Right renal cortex interstitium (tissue), 3 donors: ENCODE measurements around the gene VEPH1. TPM values are rescaled to one million over a fixed set of nuclear protein-coding genes. Genes with fewer than 3 reads are reported as not detected.

Experiments used
- DNase-seq, 3 donors: peaks; one replicate each; pipeline ENCODE4 v3.0.0-alpha.2; 2013; ENCODE audit warnings: low read depth in 3 of 3, low spot score in 2 of 3
- polyA plus RNA-seq, 3 donors: library from polyadenylated mRNA; unstranded; fragments of 120-200 nt; gene quantifications; one replicate each; pipeline ENCODE4 v1.2.1, GENCODE V29; 2013; ENCODE audit not compliant: insufficient read length in 3 of 3

VEPH1 gene
- polyA plus RNA-seq, 3 donors, result 58.5 to 62.6 (median 61.0) TPM

DNA sequence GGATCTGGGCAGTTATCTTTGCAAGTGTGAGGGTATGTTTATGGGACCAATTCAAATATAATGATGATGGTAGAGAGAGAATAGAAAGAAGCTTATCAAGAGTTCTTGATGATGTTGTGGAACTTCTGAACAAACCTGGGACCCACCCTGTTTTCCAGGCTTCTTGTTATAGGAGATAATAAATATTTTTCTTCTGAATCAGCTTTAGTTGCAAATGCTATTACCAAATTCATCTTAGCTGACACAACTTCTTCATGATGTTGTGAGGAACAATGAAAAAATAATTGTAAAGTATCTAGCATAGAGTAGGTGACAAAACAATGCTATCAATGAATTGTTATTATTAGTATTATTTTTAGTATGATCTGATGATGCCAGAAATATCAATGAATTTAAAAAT lies 110.1 kb downstream of the VEPH1 start:
- DNase-seq, result no peak

DNA sequence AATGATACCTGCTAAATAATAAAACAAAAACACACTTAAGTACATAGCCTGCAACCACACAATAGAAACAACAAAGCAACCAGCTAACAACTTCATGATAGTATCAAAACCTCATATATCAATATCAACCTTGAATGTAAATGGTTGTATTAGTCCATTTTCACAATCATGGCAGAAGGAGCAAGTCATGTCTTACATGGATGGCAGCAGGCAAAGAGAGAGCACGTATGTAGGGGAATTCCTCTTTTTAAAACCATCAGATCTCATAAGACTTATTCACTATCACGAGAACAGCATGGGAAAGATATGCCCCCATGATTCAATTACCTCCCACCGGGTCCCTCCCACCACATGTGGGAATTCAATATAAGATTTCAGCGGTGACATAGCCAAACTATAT lies 111.1 kb downstream of the VEPH1 start:
- no peak for DNase-seq

DNA sequence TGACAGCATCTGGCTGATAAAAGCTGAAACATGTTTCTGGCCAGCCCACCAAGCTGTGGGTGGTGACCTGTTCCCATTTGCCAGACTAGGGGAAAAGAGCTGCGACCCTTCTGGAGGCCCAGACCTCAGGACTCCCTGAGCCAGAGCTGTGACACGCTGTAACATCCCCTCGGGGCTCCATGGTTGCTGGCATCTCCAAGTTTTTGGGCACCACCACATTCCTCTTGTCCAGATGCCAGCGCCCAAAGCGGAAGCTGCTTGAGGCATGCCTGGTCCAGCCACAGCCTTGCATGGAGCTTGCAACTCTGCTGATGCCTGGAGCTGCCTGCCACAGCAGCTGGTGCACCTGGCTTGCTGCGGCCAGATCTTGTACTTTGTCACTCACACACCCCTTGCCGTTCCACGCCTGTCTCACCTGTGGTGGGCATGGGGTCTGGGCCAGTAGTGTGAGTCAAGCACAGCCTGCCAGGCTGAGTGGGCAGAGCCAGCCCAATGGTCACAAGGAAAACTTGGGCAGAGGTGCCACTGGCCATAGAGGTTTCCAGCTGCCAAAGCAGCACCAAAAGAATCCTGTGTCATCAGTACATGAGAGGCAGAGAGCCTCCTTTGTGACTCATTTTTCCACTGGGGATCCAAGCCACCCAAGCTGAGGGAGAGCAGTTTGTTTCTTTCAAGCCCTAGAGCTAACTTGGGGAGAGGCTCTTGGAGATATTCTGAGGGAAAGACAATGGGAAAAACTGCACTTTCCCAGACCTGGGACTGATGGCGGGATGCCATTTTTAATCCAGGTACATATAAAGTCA lies 112.3 kb downstream of the VEPH1 start:
- no peak for DNase-seq

DNA sequence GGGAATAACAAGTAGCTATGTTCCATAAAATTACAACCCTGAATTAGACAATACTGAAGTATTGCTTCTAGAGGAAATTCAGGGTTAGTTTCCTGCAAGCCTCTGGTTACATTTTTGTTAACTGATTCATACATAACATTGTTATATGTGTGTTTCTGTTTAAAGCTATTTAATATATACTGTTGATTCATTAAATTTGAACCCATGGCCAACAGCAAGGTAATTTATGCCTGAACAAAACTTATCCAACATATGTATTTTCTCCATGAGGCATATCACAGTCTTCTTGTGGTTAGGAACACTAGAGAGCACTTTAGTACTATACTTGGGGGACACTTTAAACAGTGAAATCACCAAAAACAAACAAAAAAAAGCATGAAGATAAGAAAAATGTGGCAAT lies 114.2 kb downstream of the VEPH1 start:
- DNase-seq, result no peak

DNA sequence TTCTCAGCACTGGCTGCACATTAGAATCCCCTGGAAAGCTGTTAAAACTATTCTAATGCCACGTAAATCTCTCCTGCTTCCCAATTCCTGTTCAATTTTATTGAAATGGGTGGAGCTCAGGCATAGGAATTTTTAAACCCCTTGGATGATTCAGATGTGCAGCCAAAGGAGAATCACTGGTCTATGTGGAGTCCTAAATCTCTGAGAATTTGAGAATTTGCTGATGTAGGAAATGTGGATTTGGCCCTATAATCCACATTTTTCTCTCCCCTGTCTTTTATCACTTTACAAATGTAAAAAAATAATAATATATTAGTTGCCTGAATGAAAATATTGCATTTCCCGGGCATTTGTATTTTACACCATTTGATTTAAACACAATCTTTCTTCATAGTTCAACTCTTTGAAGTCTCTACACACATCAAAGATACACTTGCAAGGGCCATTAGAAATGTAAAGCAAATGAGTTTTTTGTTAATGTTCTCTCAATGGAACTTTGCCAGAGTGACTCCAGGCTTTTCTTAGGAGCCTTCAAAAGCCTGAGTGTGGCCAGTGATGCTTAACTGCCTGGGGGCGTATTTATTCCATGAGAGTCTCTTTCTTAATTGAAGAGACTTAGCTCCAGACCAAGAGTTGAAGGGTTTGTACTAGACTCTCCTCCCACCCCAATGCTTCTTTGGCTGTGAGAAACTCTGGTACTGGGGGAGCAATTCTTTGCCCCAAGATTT lies 115.3 kb downstream of the VEPH1 start:
- peak; percentile 13 to 32 (median 16) for DNase-seq

DNA sequence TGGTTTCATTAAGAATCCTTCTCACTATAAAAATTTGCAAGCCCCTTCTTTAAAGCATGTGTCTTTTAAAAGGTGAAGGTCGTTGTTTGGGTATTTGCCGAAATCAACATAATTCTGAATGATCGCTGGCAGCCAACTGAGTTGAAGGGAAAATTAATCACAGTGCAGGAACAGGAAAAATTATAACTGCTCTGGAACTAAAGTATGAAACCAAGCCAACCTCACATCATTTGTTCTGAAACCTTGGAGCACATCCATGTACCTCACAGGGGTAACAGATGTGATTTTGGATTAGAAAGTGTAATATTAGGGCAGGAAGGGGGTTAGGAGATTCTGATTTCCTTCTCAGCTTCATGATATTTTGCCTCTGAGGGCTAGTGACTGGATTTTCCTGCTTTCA lies 118.7 kb downstream of the VEPH1 start:
- DNase-seq, result no peak

DNA sequence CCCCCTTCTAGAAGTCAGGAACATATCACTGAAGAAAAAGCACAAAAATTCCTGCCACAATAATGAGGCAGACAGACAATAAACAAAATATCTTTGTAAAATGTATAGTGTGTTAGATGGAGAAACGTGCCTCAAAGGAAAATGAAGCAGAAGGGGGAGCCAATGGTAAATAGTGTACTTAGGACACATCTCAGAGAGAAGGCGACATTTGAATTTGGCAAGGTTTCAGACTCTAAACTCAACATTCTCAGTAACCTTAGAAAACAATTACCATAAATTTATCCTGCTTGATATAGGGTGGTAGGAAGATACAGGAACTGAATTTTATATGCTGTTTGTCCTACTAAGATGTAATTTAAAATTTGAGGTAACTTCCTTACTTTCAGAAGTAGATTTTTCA lies 119.2 kb downstream of the VEPH1 start:
- no peak for DNase-seq

DNA sequence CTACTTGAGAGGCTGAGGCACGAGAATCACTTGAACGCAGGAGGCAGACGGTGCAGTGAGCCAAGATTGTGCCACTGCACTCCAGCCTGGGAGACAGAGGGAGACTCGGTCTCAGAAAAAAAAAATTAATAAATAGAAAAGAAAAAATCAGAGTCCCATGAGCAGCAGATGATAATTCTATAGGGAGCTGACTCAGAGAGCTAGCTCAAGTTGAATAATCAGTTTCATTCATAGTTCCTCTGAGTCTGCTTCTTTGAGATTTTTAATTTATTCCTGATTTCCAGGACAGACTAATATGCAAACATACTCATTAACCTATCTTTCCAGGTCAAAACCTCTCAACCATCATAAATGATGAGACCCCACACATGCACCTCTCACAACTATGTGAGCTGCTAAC lies 121.6 kb downstream of the VEPH1 start:
- DNase-seq, result no peak

DNA sequence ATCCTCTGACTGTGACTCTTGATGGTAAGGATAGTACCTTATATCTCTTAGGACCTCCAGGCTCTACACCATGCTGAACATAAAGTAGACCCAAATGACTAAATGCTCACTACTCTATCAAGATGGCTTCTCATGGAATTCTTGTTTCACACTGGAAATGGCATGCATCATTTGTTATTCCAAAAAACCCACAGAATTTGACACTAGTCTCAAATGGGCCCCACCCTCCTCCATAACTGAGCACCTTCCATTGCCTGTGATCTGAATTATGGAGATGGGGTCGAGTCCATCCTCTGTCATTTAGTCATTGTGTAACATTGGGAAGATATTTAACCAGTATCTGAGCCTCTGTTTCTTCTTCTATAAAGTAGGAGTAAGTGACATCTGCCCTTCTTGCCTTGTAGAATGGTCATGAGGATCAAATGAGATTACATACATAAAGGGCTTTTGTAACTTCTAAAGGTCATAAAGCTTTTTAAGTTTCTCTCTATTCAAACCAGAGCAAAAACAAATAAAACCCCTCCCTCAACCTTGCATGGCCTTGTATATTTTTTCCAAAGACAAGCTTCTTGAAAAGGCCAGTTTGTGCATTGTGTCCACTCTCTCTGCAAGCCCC lies 123.6 kb downstream of the VEPH1 start:
- DNase-seq, result no peak

DNA sequence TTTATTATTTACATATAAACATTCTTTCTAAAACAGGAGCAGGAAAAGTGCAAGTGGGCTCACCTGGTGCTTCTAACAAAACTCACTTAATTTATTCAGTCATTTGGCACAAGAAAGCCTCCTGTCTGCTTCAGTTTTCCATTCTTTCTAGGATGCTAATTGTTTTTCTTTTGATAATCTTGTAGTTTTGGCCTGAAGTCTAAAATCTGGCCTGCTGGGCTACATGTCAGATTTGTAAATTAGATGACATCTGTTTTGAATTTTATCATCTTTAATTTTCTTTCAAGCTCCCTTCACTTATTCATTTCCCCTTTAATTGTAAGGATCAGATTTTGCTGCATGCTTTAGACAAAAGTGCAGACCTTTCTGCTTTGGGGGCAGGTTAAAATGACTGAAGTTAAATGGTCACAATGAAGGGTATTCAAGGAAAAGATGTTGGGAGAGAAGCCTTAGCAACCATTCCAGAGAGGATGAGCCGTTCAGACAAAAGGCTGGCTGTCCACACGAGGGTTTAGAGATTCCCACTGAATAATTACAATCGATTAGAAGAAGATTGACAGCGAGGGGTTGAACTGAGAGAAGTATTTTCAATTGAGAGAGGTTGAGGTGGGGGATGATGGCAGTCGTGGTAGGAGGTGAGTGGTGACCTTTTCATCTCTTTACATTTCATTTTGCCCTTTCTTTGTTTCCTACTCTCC lies 126.5 kb downstream of the VEPH1 start:
- no peak for DNase-seq

DNA sequence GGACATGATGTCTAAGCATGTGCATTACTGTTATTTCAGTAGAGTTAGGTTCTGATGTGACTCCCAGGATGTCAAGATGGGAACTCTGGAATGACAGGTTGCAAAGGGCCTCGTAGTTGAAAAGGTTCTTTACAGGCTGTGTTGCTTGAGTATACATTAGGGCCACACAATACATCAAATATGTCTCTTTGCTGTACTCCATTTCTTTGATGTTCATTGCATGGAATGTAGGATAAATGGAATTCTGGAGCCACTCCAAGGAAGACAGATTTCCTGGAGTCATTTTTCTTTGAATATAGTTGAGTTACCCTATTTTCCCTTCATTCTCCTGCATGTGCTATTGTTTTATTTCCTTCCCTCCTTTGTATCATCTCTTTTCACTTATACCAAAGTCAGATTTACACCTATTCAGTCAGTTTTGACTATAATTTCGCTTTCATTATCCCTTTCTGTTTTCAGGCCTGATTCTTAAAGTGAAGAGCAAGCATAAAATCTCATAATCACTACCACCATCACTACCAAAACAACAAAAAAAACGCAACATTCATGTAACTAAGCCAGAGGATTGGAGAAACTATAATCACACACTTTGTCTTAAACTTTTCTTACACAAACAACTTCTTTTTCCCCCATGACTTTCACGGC lies 127.8 kb downstream of the VEPH1 start:
- DNase-seq, result no peak

DNA sequence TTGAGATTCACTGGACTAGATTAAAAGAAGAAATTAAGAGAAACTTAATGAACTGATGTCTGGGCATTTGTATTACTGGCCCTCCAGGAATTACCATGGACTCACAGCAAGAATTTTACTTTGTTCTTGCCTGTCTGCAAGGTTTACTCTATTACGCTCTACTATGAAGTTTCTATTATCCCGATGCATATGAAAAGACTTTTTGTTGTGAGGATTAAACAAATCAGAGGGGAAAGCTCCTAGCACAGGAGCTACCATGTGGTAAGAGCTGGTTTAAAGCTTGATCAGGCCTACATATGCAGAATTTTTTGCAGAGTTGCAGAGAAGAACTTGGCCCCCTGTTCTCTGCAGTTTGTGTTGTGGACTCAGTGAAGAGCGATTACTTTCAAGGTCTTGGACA lies 128.3 kb downstream of the VEPH1 start:
- DNase-seq, result no peak

DNA sequence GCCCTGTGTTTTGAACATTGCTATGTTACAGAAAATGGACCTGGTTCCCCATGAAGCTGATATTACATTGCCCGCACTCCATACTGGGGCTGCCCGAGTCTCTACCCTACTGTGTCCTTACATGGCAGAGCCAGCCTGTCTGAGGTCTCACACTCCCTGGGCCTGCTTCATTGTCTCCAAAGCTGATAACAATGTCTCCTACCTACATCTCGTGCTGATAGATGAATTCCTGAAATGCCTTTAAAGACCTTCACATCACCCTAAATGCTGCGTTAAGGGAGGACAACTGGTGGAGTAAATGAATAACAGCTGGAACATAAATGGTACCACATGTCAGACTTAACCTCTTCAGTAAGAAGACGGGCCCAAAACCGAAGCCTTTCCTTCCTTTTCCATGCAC lies 129.4 kb downstream of the VEPH1 start:
- no peak for DNase-seq

DNA sequence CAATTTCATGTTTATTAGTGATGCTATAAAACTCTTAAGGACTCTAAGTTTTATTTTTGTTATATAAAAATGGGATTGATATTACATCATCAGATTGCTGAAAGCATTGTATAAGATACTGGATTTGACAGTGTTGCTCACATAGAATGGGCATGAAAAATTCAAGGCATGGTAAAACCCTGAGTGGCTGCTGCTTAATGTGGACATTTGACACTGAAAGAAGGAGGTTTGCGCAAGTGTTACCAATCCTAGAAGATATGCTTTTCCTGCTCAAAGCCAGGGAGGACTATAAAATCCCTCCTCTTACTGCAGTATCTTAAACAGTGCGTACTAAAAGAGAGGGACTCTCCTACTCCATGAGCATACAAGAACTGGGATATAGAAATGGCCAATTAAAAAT lies 132.3 kb downstream of the VEPH1 start:
- no peak for DNase-seq

DNA sequence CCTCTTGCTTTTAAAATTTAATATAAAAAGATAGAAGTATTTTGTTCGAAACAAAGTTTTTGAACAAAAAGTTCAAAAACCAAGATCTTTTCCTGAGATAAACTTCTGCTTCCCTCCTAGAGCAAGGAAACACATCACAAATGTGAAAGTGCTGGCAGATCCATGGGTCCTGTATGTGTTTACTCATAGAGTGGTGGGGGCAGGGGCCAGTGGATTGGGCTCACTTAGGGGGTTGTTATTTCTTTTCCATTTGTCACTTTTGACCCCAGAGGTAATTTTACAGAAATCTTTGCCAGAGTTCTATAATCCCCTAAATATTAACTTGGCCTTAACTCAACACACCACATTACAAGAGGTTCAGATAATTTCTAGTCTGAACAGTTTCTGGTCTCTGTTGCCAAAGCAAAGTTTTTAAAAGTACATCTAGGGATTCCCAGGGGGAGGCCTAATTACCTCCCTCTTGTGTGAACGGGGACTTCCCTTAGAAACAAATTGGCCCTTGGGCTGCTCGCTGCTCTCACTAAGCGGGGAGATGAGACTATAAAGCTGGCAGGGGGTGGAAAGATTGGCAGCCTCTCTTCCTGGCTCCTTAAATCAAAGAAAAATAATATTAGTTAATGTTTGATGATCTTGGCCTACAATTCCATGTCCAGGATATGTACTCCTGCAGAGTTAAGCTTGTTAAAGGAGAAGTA lies 133.3 kb downstream of the VEPH1 start:
- no peak for DNase-seq

DNA sequence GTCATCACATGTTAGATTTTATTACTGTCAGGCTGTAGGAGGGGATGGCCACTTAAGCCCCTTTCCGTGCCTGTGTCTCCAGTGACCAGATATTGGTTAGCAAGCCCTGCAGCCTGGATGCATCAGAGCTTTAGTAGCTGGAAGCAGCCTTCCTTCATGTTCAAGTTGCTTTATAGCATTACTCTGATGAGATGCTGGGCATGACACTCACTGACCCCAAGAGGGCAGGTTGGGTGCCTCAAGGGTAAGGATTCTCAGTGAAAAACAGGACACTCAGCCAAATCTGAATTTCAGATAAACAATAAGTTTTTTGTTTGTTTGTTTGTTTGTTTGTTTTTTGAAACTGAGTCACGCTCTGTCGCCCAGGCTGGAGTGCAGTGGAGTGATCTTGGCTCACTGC lies 135.0 kb downstream of the VEPH1 start:
- DNase-seq, result no peak

DNA sequence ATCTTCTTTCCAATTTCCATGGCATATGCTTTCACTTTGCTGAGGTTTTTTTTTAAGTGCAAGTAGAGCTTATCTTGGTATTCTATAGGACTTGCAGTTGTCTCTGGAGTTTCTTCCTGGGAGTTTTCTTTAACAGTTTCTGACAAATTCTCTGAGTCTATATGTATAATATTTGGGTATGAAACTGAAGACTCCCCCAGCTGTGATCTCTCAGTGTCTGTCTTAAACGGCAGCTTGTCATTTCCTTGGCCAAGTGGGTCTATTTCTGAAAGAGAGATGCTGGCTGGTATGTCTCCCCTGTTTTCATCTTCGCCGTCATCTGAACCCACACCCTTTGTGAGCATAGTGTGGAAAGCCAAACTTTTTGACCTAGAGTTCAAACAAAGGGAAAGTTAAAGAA lies 139.8 kb downstream of the VEPH1 start:
- no peak for DNase-seq

DNA sequence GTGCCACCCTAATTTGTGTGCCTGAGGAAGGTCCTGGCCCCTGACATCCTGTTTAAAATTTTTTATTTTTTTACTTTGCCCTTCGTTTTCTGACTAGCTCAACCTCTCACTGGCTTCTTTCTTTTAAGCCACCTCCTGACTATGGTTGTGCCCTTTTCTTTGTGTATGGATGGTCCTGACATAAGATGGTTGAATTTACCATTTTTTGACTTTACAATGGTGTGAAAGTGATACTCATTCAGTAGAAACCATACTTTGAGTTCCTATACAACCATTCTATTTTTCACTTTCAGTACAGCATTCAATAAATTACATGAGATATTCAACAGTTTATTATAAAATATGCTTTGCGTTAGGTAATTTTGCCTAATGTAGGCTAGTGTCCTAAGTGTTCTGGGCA lies 140.9 kb downstream of the VEPH1 start:
- no peak for DNase-seq

DNA sequence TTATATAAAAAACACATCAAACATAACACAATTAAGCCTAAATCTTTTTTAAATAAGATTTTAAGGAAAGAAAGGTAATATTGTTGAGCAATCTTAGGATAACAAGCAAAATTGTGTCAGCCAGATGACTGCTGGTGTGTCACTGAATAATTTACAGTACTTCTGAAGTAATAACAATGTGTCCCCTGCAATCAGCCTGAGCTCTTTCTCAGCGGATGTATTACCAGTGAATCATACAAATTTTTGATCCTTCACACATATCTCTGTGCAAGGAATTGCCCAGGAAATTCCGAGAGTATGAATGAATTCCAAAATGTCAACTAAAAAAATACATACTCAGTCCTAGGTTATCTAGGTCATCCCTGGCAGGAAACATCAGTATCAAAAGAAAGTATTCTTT lies 143.2 kb downstream of the VEPH1 start:
- no peak for DNase-seq

DNA sequence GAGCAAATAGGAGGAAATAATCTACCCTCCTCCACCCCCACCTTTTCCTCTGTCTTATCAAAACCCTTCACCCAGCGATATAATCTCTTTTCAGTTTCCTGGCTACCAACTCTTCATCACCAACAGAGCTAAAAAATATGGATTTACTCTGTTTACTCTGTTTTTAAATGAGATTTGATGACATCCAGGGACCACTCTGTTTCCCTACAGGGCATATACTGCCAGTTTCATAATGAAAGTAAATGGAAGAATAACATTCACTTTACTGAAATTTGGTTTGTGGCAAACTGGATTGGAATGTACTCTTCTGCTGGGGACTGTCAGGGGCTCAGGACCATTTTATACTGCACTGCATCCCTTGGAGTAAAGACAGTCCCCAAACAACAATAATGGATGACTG lies 146.7 kb downstream of the VEPH1 start:
- no peak for DNase-seq
